ENCODE results near the gene ARHGEF1. TPM values are rescaled to one million over a fixed set of nuclear protein-coding genes. Genes with fewer than 3 reads are reported as not detected.

ARHGEF1 gene
- total RNA-seq, 2 donors from 2014 or later: 43.8 to 104 TPM

- intact Hi-C loops (cut with DNase I): no loop called here
- DNase-seq (no peak), ATAC-seq (no peak)
- Histone ChIP-seq H3K4me1 (peaks cover 3% of the 10 kb centered on the region), H3K4me3 (no peak overlapping the region), H3K36me3 (replicated peaks in 1 of 2; ENCODE audit: insufficient read depth in 1 of 2, low read depth in 2 of 2) (no peaks in the 10 kb centered on the region), H3K27ac (no peak overlapping the region), H3K9me3 (no peaks in the 10 kb centered on the region), H3K27me3 (peaks cover 0 to 12% of the 10 kb centered on the region in 2 donors)
- no peak for TF ChIP-seq POLR2A (IDR thresholded peaks at IDR 0.05)
- TF ChIP-seq CTCF (IDR thresholded peaks at IDR 0.05): no peak
- 32 to 37% methylated on average over 20 to 27 of the region's 27 CpGs for WGBS, 2 donors
These were observed 32.9 kb downstream of the ARHGEF1 start for GRCh38 chr19:41915776-41916414.

GRCh38 chr19:41917676-41918075 lies 34.7 kb downstream of the ARHGEF1 start:
- 55 to 63% methylated on average over 5 to 11 of the region's 12 CpGs for WGBS, 2 donors
- no peaks in the 10 kb centered on the region for H3K9me3 ChIP-seq
- peaks cover 0 to 19% of the 10 kb centered on the region in 2 donors for H3K27me3 ChIP-seq

GRCh38 chr19:41918095-41918494 lies 35.1 kb downstream of the ARHGEF1 start:
- peaks cover 3% of the 10 kb centered on the region for H3K4me1 ChIP-seq
- DNase-seq (no peak), ATAC-seq (no peak)
- 79 to 82% methylated on average over 5 to 6 of the region's 6 CpGs for WGBS, 2 donors
- peaks cover 0 to 23% of the 10 kb centered on the region in 2 donors for H3K27me3 ChIP-seq
- H3K36me3 ChIP-seq (replicated peaks in 1 of 2; ENCODE audit: insufficient read depth in 1 of 2, low read depth in 2 of 2): no peaks in the 10 kb centered on the region
- no peak for TF ChIP-seq POLR2A (IDR thresholded peaks at IDR 0.05)
- TF ChIP-seq CTCF (IDR thresholded peaks at IDR 0.05): no peak
- H3K4me3 ChIP-seq: no peak overlapping the region
- H3K27ac ChIP-seq: no peak overlapping the region
- intact Hi-C loops (cut with DNase I): no loop called here
- H3K9me3 ChIP-seq: no peaks in the 10 kb centered on the region

More at GRCh38 chr19:41917676-41918075, 34.7 kb downstream of the ARHGEF1 start:
- H3K4me1 ChIP-seq: peaks cover 3% of the 10 kb centered on the region
- ATAC-seq: no peak
- no peaks in the 10 kb centered on the region for H3K36me3 ChIP-seq (replicated peaks in 1 of 2; ENCODE audit: insufficient read depth in 1 of 2, low read depth in 2 of 2)
- TF ChIP-seq CTCF (IDR thresholded peaks at IDR 0.05) (no peak), POLR2A (IDR thresholded peaks at IDR 0.05) (no peak)
- DNase-seq: no peak
- intact Hi-C loops (cut with DNase I): no loop called here
- no peak overlapping the region for H3K27ac ChIP-seq
- no peak overlapping the region for H3K4me3 ChIP-seq

GRCh38 chr19:41918653-41919244 lies 35.8 kb downstream of the ARHGEF1 start:
- no peak for ATAC-seq
- no peak overlapping the region for H3K27ac ChIP-seq
- H3K4me1 ChIP-seq: peaks cover 3% of the 10 kb centered on the region
- WGBS, 2 donors: 81 to 89% methylated on average over 5 of the region's 5 CpGs
- no peak overlapping the region for H3K4me3 ChIP-seq
- H3K9me3 ChIP-seq: no peaks in the 10 kb centered on the region
- TF ChIP-seq CTCF (IDR thresholded peaks at IDR 0.05) (no peak), POLR2A (IDR thresholded peaks at IDR 0.05) (no peak)
- intact Hi-C loops (cut with DNase I): no loop called here
- H3K36me3 ChIP-seq (replicated peaks in 1 of 2; ENCODE audit: insufficient read depth in 1 of 2, low read depth in 2 of 2): no peaks in the 10 kb centered on the region
- no peak for DNase-seq
- H3K27me3 ChIP-seq: peaks cover 0 to 20% of the 10 kb centered on the region in 2 donors

All from body of pancreas (tissue), 4 donors.